ENCODE results near the gene LDLRAP1. TPM values are rescaled to one million over a fixed set of nuclear protein-coding genes. Genes with fewer than 3 reads are reported as not detected.
A peak's percentile ranks its signal among the peaks of the same experiment; 100 is the strongest.

Gene LDLRAP1
- total and polyA plus RNA-seq, 9 of the 15 experiments (the other 6 are each of a cell fraction or from before 2014, with no cell fraction given), result 0.56 to 29.6 (median 16.2) TPM

- TF ChIP-seq, protein P1, sequence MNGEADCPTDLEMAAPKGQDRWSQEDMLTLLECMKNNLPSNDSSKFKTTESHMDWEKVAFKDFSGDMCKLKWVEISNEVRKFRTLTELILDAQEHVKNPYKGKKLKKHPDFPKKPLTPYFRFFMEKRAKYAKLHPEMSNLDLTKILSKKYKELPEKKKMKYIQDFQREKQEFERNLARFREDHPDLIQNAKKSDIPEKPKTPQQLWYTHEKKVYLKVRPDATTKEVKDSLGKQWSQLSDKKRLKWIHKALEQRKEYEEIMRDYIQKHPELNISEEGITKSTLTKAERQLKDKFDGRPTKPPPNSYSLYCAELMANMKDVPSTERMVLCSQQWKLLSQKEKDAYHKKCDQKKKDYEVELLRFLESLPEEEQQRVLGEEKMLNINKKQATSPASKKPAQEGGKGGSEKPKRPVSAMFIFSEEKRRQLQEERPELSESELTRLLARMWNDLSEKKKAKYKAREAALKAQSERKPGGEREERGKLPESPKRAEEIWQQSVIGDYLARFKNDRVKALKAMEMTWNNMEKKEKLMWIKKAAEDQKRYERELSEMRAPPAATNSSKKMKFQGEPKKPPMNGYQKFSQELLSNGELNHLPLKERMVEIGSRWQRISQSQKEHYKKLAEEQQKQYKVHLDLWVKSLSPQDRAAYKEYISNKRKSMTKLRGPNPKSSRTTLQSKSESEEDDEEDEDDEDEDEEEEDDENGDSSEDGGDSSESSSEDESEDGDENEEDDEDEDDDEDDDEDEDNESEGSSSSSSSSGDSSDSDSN (IDR thresholded peaks at IDR 0.05; ENCODE audit: borderline replicate concordance in 1 of 2, low read depth in 2 of 2, low read length in 2 of 2), result peak in 1 of 2 experiments; percentile 68; a peak in 1 of 4 replicates
- TF ChIP-seq PHF8 (IDR thresholded peaks at IDR 0.05; ENCODE audit: borderline replicate concordance, low read length), result peak; percentile 43; the same call in 1 of the 2 replicates
These were observed 72.9 kb downstream of the LDLRAP1 start, which contains the start of gene MAN1C1 (continued) for GRCh38 chr1:25616095-25616986.

DNA sequence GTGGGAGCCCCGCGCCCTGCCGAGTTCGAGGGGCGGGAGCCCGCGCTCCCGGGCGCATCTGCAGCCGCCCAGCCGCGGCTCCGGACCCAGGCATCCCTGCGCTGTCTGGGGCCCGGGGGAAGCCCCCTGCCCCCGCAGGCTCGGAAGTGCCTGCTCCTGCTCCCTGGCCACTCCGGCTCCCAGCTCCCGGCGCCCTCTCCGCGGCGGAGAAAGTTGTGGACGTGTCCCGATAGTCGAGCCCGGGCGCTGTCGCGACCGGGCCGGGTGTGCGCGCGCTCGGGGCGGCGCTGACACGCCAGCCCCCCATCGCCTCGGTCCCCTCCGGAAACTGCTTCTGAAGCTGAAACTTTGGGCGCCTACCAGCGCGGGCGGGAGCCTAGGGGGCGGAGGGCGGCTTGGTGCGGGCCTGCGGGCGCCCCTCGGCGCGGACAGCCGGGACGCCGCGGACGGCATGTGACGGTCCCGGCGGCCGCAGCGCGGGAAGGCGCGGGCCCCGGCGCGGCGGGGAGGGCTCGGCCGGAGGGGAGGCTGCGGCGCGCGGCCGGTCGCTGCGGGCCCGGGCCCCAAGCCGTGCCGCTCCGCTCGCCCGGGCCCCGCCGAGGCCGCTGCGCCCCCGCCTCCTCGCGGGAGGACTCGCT is 73.7 kb downstream of the LDLRAP1 start:
- DNase-seq (ENCODE audit: extremely low read depth in 1 of 4, low spot score in 3 of 4) (peak in 2 of 4 experiments; percentile 63), FAIRE-seq (no peak), ATAC-seq (0 out of 3 replicates have a peak, but pooled peaks have one; percentile 4)
- Histone ChIP-seq H3K27ac (ENCODE audit: extremely low read depth, low read depth, low read length) (no peak overlapping the region), H3K4me2 (ENCODE audit: insufficient read depth, low read length) (peak overlapping the region; percentile 57), H4K20me1 (replicated peaks; ENCODE audit: control insufficient read depth, insufficient read depth, low read length) (peaks cover 16% of the 10 kb centered on the region), H3K79me2 (ENCODE audit: control insufficient read depth, insufficient read depth, low read length) (no peaks in the 10 kb centered on the region), H3K9ac (ENCODE audit: insufficient read depth in 1 of 2, low read depth in 2 of 2, low read length in 2 of 2) (peak overlapping the region in 1 of 2 experiments; percentile 89; a peak in 2 of 4 replicates), H3K36me3 (ENCODE audit: control insufficient read depth, insufficient read depth, low read length) (no peaks in the 10 kb centered on the region), H3K4me1 (replicated peaks in 1 of 2; ENCODE audit: control insufficient read depth in 2 of 2, insufficient read depth in 2 of 2, low read length in 2 of 2) (peaks cover 0 to 26% of the 10 kb centered on the region in 2 experiments; a peak in 2 of 5 replicates), H3K9me1 (ENCODE audit: control insufficient read depth, insufficient read depth, low read length) (peaks cover 5% of the 10 kb centered on the region), H3K4me3 (peak overlapping the region; percentile 49), H3K27me3 (ENCODE audit: control insufficient read depth in 2 of 2, insufficient read depth in 2 of 2, low read length in 2 of 2) (peaks cover 47 to 75% of the 10 kb centered on the region in 2 experiments), H2AFZ (ENCODE audit: low read depth, low read length) (peak overlapping the region; percentile 73), H3K9me3 (replicated peaks; ENCODE audit: control insufficient read depth, insufficient read depth, low read depth, low read length) (no peaks in the 10 kb centered on the region)
- intact Hi-C loops (cut with micrococcal nuclease), result no loop called here
- CTCF ChIA-PET (ENCODE audit: low intra/inter-chr PET ratio), result no interaction called here
- WGBS (ENCODE audit: insufficient coverage, low coverage, missing lambda C conversion rate), result 3% methylated on average over 77 of the region's 94 CpGs
- no TSS peak for BruUV-seq (replicated peaks)
- POLR2A ChIA-PET, result interaction anchor here (0.6 kb wide), 1 partner anchor 250 kb away, joined by 3 read pairs; no protein-coding TSS in a partner anchor
- in situ Hi-C loops (cut with MboI), result loop anchor here (10.0 kb wide), 1 partner anchor 388 kb away; no protein-coding TSS in a partner anchor
- TF ChIP-seq, protein P2, sequence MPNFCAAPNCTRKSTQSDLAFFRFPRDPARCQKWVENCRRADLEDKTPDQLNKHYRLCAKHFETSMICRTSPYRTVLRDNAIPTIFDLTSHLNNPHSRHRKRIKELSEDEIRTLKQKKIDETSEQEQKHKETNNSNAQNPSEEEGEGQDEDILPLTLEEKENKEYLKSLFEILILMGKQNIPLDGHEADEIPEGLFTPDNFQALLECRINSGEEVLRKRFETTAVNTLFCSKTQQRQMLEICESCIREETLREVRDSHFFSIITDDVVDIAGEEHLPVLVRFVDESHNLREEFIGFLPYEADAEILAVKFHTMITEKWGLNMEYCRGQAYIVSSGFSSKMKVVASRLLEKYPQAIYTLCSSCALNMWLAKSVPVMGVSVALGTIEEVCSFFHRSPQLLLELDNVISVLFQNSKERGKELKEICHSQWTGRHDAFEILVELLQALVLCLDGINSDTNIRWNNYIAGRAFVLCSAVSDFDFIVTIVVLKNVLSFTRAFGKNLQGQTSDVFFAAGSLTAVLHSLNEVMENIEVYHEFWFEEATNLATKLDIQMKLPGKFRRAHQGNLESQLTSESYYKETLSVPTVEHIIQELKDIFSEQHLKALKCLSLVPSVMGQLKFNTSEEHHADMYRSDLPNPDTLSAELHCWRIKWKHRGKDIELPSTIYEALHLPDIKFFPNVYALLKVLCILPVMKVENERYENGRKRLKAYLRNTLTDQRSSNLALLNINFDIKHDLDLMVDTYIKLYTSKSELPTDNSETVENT (CRISPR knock-in tag; IDR thresholded peaks at IDR 0.05), result 0 out of 2 replicates have a peak, but pooled peaks have one; percentile 49
- TF ChIP-seq ETV5 (CRISPR knock-in tag; IDR thresholded peaks at IDR 0.05; ENCODE audit: low read depth) (no peak), SAP30 (IDR thresholded peaks at IDR 0.05; ENCODE audit: borderline replicate concordance, insufficient read depth, low read depth, low read length, poor library complexity, severe bottlenecking) (peak; percentile 54), GTF2E2 (tag; IDR thresholded peaks at IDR 0.05) (no peak), CBX1 (IDR thresholded peaks at IDR 0.05; ENCODE audit: low read depth) (0 out of 2 replicates have a peak, but pooled peaks have one; percentile 19)

All from K562 (cell line).